Stimulated activated CD4-positive, alpha-beta T cell treated with anti-CD3 and anti-CD28 coated beads, Interleukin-2, amount 100 ng/mL, for 4 hours (primary cell): ENCODE results near the gene TMEM92.

Experiments
- DNase-seq: peaks from one replicate; pipeline ENCODE4 v3.0.0-alpha.2; 2020; ENCODE audit warnings: low read depth

TMEM92 gene

GRCh38 chr17:50328363-50329325 lies 54.4 kb downstream of the TMEM92 start:
- DNase-seq, result no peak

- no peak for DNase-seq
These were observed 55.5 kb downstream of the TMEM92 start for GRCh38 chr17:50329716-50330115.

- no peak for DNase-seq
These were observed 56.0 kb downstream of the TMEM92 start for GRCh38 chr17:50330151-50330775.
